Mucosa of stomach (tissue), 1 donor: ENCODE data around the gene IL34.
"Not testable (repeated sequence)": the region's sequence is repeated elsewhere in the genome, so short reads cannot be mapped to it uniquely, and the experiment has no call there.

Experiments used
- H3K27me3 ChIP-seq: one replicate; pipeline ENCODE4 v1.7.0; 2013; ENCODE audit warnings: mild to moderate bottlenecking, low read length; ENCODE audit not compliant: control insufficient read depth, insufficient read depth
- H3K36me3 ChIP-seq: one replicate; pipeline ENCODE4 v1.7.0; 2013; ENCODE audit warnings: low read length; ENCODE audit not compliant: control insufficient read depth, insufficient read depth
- H3K4me1 ChIP-seq: one replicate; pipeline ENCODE4 v1.7.0; 2013; ENCODE audit warnings: mild to moderate bottlenecking, low read length; ENCODE audit not compliant: control insufficient read depth, insufficient read depth
- H3K4me3 ChIP-seq: one replicate; pipeline ENCODE4 v1.7.0; 2013; ENCODE audit warnings: low read length
- H3K9ac ChIP-seq: one replicate; pipeline ENCODE4 v1.7.0; 2013; ENCODE audit warnings: mild to moderate bottlenecking, low read length, moderate library complexity
- H3K9me3 ChIP-seq: one replicate; pipeline ENCODE4 v1.7.0; 2013; ENCODE audit warnings: mild to moderate bottlenecking, low read length, moderate library complexity; ENCODE audit not compliant: control insufficient read depth
- donor health status: Pancreatic carcinoma.

The IL34 gene

GRCh38 chr16:70638814-70639792 lies 7.3 kb upstream of the IL34 start:
- no peaks in the 10 kb centered on the region for H3K9me3 ChIP-seq
- H3K4me1 ChIP-seq = no peaks in the 10 kb centered on the region
- H3K4me3 ChIP-seq = no peak overlapping the region
- no peaks in the 10 kb centered on the region for H3K36me3 ChIP-seq
- H3K9ac ChIP-seq = no peak overlapping the region
- H3K27me3 ChIP-seq = no peaks in the 10 kb centered on the region

GRCh38 chr16:70642633-70643032 lies 3.7 kb upstream of the IL34 start:
- Histone ChIP-seq H3K27me3 (no peaks in the 10 kb centered on the region), H3K4me3 (no peak overlapping the region), H3K36me3 (no peaks in the 10 kb centered on the region), H3K9ac (no peak overlapping the region), H3K9me3 (no peaks in the 10 kb centered on the region), H3K4me1 (no peaks in the 10 kb centered on the region)

- H3K4me1 ChIP-seq, H3K9ac ChIP-seq, H3K27me3 ChIP-seq, H3K36me3 ChIP-seq, H3K9me3 ChIP-seq, H3K4me3 ChIP-seq: not testable (repeated sequence)
These were observed 3.1 kb upstream of the IL34 start for GRCh38 chr16:70643264-70643663.

- H3K4me1 ChIP-seq = no peaks in the 10 kb centered on the region
- H3K9me3 ChIP-seq = no peaks in the 10 kb centered on the region
- no peak overlapping the region for H3K9ac ChIP-seq
- no peaks in the 10 kb centered on the region for H3K27me3 ChIP-seq
- H3K36me3 ChIP-seq = no peaks in the 10 kb centered on the region
- no peak overlapping the region for H3K4me3 ChIP-seq
These were observed 1.4 kb upstream of the IL34 start for GRCh38 chr16:70644763-70645597.

GRCh38 chr16:70647441-70648359 lies 1.3 kb downstream of the IL34 start:
- Histone ChIP-seq H3K9me3 (no peaks in the 10 kb centered on the region), H3K36me3 (no peaks in the 10 kb centered on the region), H3K4me3 (no peak overlapping the region), H3K4me1 (no peaks in the 10 kb centered on the region), H3K27me3 (no peaks in the 10 kb centered on the region), H3K9ac (no peak overlapping the region)

GRCh38 chr16:70648606-70649005 lies 2.2 kb downstream of the IL34 start:
- H3K27me3 ChIP-seq = no peaks in the 10 kb centered on the region
- H3K9ac ChIP-seq = no peak overlapping the region
- no peaks in the 10 kb centered on the region for H3K36me3 ChIP-seq
- no peak overlapping the region for H3K4me3 ChIP-seq
- no peaks in the 10 kb centered on the region for H3K9me3 ChIP-seq
- no peaks in the 10 kb centered on the region for H3K4me1 ChIP-seq

- Histone ChIP-seq H3K27me3 (no peaks in the 10 kb centered on the region), H3K9me3 (no peaks in the 10 kb centered on the region), H3K4me3 (no peak overlapping the region), H3K36me3 (no peaks in the 10 kb centered on the region), H3K9ac (no peak overlapping the region), H3K4me1 (peaks cover 6% of the 10 kb centered on the region)
These were observed 2.9 kb downstream of the IL34 start for GRCh38 chr16:70649300-70649699.

GRCh38 chr16:70650216-70650615 lies 3.9 kb downstream of the IL34 start:
- H3K9ac ChIP-seq = no peak overlapping the region
- H3K4me3 ChIP-seq = no peak overlapping the region
- H3K9me3 ChIP-seq = no peaks in the 10 kb centered on the region
- H3K4me1 ChIP-seq = peaks cover 6% of the 10 kb centered on the region
- H3K27me3 ChIP-seq = no peaks in the 10 kb centered on the region
- no peaks in the 10 kb centered on the region for H3K36me3 ChIP-seq

GRCh38 chr16:70651524-70651923 lies 5.2 kb downstream of the IL34 start:
- Histone ChIP-seq H3K9me3 (no peaks in the 10 kb centered on the region), H3K9ac (no peak overlapping the region), H3K4me1 (peaks cover 6% of the 10 kb centered on the region), H3K27me3 (no peaks in the 10 kb centered on the region), H3K4me3 (no peak overlapping the region), H3K36me3 (no peaks in the 10 kb centered on the region)

- H3K9ac ChIP-seq = no peak overlapping the region
- H3K4me1 ChIP-seq = peaks cover 6% of the 10 kb centered on the region
- no peaks in the 10 kb centered on the region for H3K9me3 ChIP-seq
- H3K27me3 ChIP-seq = no peaks in the 10 kb centered on the region
- H3K36me3 ChIP-seq = no peaks in the 10 kb centered on the region
- H3K4me3 ChIP-seq = no peak overlapping the region
These were observed 6.0 kb downstream of the IL34 start for GRCh38 chr16:70652322-70652721.

- H3K27me3 ChIP-seq = no peaks in the 10 kb centered on the region
- H3K4me1 ChIP-seq = peaks cover 6% of the 10 kb centered on the region
- H3K9me3 ChIP-seq = no peaks in the 10 kb centered on the region
- H3K36me3 ChIP-seq = no peaks in the 10 kb centered on the region
- H3K4me3 ChIP-seq = no peak overlapping the region
- no peak overlapping the region for H3K9ac ChIP-seq
These were observed 7.0 kb downstream of the IL34 start for GRCh38 chr16:70653406-70653805.
